Measurements from ENCODE around the gene MFAP5.

DNA sequence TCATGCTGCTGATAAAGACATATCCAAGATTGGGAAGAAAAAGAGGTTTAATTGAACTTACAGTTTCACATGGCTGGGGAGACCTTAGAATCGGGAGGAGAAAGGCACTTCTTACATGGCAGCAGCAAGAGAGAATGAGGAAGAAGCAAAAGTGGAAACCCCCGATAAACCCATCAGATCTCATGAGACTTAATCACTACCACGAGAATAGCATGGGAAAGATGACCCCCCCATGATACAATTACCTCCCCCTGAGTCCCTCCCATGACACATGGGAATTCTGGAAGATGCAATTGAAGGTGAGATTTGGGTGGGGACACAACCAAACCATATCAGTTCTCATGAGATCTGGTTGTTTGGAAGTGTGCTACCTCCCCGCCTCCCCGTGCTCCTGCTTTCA, 9.8 kb upstream of the MFAP5 start:
- TF ChIP-seq POLR2A (IDR thresholded peaks at IDR 0.05; ENCODE audit: low read length) (no peak), GATA1 (IDR thresholded peaks at IDR 0.05; ENCODE audit: low read depth, low read length) (no peak)
